Amniotic epithelial cell (primary cell): ENCODE data around the gene PSTPIP2.

Experiments
- DNase-seq: peaks from one replicate; pipeline ENCODE4 v3.0.0-alpha.2; 2010; ENCODE audit warnings: low read depth

Gene PSTPIP2, protein sequence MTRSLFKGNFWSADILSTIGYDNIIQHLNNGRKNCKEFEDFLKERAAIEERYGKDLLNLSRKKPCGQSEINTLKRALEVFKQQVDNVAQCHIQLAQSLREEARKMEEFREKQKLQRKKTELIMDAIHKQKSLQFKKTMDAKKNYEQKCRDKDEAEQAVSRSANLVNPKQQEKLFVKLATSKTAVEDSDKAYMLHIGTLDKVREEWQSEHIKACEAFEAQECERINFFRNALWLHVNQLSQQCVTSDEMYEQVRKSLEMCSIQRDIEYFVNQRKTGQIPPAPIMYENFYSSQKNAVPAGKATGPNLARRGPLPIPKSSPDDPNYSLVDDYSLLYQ

DNA sequence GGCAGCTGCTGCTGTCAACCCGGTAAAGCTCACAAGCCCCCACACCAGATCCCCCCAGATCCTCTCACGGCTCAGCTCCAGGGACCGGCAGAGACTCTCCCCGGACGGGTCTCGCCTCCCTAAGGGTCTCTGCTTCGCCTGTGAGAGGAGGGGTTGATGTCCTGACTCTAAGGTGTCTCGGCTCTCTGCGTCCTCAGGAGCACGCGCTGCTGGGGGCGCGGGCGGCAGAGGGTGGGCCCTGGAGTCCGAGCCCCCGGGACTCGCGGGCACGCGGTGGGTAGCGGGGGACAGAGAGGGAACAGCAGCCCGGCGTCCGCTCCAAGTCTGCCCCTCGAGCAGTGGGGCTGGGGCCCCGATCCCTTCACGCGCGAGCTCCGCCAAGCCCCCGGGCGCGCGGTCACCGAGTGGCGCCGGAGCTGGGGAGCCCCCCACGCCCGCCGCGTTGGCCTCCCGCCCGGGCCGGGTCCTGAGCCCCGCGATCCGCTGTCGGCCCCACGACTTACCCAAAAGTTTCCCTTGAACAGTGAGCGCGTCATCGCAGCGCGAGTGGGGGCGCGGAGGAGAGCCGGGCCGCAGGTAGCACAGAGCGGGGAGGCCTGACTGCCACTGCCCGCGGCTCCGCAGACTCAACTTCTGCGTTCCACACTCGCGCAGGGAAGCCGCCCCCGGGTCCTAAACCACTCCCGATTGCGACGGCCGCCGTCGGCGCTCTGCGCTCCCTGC is at the start of gene PSTPIP2:
PSTPIP2 (minus strand) TSS at position 608 of the 723 bp plus-strand sequence; CDS start at position 536, 72 bp downstream.
- DNase-seq = peak; percentile 61

DNA sequence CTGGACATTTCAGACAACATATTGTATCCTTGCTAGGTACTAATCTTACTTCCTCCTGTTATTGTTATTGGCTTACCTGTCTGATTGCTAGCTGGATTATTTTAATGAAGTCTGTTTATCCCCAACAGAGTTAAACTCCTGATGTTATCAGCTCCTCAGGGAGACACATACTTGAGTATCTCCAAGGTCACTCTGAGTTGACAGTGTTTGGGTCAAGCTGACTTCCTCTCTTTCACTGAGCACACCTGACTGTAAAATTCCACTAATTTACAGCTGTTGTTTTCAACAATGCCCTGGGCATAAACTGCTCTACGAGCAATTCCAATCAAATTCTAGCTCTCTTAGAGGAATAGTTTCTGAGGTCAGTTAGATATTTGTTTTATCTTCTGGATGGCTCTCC is 41.7 kb upstream of the PSTPIP2 start:
- no peak for DNase-seq

DNA sequence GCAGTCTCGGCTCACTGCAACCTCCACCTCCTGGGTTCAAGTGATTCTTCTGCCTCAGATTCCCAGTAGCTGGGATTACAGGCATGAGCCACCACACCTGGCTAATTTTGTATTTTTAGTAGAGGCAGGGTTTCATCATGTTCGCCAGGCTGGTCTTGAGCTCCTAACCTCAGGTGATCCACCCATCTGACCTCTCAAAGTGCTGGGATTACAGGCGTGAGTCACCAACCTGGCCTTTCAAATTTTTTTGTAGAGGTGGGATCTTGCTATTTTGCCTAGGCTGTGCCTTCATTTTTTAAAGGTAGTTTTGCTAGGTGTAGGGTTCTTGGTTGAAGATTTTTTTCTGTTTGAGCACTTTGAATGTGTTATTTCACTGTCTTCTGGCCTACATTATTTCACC is 38.3 kb upstream of the PSTPIP2 start:
- no peak for DNase-seq

DNA sequence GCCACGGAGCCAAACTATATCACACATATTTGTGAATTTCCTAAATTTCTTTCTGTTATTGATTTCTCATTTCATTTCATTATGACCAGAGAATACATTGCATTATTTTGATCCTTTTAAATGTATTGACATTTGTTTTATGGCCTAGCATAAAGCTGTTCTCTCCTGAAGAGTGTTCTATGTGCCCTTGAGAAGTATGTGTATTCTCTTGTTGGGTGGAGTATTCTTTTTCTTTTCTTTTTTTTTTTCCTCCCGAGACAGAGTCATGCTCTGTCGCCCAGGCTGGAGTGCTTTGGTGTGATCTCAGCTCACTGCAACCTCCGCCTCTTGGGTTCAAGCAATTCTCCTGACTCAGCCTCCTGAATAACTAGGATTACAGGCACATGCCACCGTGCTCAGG is 37.3 kb upstream of the PSTPIP2 start:
- no peak for DNase-seq

DNA sequence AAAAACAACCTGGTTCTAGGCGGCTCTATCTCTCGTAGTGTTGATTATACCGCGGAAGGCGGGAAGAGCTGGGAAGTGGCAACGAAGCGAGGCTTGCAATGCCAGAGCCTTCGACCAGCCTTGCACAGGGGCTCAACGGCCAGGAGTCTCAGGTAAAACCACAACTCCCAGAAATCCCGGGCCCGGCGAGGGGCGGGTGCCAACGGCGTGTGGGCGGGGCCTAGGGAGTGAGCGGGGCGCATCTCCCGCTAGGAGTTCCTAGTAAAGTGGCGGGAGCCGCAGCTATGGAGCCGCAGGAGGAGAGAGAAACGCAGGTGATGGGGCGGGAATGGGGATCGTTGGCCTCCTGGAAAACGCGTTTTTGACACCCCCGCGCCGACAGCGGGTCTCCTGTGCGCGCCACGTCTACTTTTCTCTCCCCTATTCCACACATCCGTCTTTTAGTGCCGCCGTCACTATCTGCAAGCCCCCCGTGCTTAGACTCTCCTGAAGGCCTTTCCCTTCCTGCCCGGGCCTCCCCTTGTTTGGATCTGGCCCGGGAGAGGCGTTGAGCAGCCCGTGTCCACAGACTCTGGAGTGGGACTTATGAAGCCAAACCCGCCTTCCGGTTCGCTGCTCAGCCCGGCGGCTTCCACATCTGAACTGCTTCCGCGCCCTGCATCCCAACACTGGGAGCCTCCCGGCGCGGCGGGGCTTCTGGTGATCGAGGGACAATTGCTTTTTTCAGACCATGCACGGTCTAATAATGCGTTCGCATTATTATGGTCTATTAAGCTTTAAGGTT is 32.3 kb upstream of the PSTPIP2 start, which contains the start of gene HAUS1:
HAUS1 (plus strand) TSS at position 258 of the 784 bp plus-strand sequence; CDS start at position 285, 27 bp downstream.
- DNase-seq = peak; percentile 74

DNA sequence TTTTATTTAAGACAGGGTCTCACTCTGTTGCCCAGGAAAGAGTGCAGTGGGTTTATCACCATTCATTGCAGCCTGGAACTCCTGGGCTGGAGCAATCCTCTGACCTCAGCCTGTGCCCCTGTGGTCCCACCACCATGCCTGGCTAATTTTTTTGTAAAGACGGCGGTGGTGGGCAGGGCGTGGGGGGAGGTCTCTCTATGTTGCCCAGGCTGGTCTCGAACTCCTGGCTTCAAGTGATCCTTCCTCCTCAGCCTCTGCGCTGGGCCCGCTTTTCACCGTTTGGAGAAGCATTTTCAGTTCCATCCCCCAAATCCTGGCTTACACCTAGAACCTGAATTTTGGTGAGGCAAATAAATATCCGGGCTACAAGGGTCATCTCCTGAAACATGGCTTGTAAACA is 27.4 kb upstream of the PSTPIP2 start:
- no peak for DNase-seq

DNA sequence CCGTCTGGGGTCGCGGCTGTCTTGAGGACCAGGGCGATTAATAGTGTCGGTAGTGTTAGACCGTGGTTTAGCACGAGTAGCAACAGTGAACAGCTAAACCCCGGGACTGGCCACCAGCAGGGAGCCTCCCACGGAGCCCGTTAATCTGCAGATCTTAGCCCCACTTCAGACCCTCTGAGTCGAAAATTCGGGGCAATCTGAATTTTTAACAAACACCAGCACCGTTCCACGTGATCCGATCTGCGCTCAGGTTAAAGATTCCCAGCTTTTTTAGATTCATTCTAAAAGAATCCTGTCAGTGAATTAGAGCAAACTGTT is 26.5 kb upstream of the PSTPIP2 start:
- no peak for DNase-seq

DNA sequence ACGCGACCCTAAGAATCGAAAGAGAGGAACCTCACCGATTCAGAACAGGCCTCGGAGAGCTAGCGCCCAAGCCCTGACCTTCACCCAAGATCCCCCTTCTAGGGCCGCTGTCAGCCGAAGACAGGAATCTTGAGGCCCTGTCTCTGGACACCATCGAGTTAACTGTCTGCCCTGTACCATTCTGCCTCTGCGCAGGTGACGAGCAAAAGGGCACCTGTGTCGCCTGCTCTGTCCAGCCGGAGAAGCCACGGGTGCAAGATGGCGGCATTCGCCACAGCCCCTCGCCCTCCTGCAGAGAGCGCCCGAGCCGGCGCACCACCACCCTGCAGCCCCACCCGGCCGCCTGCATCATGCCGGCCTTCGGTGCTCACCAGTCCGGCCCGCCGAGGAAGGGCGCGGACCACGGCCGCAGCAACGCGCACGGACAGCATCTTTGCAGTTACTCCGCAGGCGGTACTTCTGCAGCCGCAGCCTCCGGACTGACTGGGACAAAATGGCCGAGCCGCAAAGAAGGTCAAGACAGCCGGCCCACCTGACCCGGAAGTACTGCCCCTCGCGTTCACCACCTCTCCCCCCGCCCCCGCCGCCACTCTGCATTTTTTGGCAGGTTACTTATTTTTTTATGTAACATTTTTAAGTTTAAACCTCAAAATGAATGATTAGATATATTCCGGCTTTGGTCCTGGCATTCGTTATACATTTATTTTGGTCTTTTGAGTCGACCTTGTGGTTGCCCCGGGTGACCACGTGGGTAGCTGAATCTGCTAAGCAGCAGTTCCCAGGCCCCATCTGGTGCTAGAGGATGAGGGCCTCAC is 25.9 kb upstream of the PSTPIP2 start, which contains the start of gene ATP5F1A:
ATP5F1A (minus strand) TSS at position 496 of the 815 bp plus-strand sequence; CDS start at position 431, 65 bp downstream.
- peak; percentile 81 for DNase-seq

DNA sequence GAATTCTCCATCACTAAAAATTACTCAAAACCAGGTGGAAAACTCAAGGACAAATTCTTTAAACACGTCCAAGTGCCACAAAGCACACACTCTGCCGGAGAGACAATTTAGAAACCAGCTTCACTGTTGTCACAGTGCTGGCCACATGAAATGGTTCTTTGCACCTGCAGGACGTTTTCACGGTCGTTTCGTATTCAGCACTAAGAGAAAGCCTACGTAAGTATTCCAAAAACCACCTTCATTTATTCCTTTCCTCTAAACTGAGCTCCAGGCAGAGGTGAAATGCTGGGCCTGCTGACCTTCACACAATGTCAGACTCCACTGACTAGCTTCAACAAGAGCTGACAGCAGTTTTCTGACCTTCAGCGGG is 25.4 kb upstream of the PSTPIP2 start:
- DNase-seq = no peak

DNA sequence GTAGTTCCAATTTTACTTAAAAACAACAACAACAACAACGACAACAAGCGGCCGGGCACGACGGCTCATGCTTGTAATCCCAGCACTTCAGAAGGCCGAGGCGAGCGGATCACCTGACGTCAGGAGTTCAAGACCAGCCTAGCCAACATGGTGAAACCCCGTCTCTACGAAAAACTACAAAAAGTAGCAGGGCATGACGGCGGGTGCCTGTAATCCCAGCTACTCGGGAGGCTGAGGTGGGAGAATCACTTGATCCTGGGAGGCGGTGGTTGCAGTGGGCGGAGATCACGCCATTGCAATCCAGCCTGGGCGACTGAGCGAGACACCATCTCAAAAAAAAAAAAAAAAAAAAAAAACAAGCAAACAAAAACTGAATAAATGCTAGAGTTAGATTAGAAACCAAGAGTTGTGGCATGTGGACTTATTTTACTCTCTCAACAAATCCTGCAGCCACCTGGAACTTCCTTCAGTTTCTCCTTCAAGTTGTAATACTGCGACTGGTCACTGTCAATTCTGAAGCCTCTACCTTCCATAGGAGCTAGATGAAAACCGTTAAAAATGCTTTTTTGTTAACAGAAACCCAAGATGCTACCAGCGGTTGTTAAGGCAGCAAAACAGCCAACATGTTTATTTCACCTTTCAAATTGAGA is 24.7 kb upstream of the PSTPIP2 start:
- no peak for DNase-seq

DNA sequence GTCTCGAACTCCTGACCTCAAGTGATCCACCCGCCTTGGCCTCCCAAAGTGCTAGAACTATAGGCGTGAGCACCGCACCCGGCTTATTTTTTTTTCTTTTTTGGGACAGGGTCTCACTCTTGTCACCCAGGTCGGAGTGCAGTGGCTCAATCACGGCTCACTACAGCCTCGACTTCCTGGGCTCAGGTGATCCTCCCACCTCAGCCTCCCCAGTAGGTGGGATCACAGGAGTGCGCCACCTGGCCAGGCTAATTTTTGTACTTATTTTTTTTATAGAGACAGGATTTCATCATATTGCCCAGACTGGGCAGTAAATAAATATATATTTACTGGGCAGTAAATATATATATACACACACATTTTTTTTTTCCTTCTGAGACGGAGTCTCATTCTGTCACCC is 23.5 kb upstream of the PSTPIP2 start:
- DNase-seq = no peak

DNA sequence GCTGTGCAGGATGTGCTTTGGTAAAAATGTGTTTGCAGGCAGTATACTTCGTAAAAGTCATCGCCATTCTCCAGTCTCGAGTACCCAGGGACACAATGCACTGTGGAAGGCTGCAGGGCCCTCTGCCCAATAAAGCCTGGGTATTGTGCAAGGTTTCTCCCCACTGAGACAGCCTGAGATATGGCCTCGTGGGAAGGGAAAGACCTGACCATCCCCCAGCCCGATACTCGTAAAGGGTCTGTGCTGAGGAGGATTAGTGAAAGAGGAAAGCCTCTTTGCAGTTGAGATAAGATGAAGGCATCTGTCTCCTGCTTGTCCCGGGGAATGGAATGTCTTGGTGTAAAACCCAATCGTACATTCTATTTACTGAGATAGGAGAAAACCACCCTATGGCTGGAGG is 16.4 kb upstream of the PSTPIP2 start:
- DNase-seq = peak; percentile 96

DNA sequence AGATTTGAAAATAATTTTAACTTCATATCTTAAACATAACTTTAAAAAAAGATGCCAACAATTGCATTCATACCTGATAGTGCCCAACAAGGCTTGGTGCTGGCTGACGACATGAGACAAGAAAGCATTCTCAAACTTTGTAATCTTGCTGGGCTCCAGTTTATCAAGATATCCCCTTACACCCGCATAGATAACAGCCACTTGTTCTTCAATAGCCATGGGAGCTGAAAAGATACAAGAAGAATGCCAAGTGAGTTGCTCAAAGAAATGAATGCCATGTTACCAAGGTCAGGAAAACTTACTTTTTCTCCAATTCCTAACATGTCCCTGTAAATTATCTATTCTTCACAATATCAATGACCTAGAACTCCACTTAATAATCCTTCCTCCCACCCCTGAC is 12.4 kb upstream of the PSTPIP2 start:
- DNase-seq = no peak

DNA sequence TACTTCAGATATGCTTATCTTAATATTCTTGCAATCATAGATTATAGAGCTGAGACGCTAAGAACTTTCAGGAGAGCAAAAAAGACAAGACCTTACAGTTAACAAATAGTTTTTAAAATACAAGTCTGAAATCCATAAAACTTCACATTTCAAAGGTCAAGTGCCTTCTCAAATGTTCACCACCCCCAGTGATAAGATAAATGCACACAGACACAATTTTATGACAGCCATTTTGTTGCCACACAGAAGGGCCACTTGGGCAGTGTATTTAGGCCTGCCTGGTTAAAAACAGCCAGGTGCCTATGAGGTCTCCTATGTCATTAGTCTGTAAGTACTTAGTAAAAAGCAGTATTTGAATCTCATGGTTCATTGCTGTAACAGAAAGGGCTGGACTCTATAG is 8.1 kb upstream of the PSTPIP2 start:
- DNase-seq = no peak

DNA sequence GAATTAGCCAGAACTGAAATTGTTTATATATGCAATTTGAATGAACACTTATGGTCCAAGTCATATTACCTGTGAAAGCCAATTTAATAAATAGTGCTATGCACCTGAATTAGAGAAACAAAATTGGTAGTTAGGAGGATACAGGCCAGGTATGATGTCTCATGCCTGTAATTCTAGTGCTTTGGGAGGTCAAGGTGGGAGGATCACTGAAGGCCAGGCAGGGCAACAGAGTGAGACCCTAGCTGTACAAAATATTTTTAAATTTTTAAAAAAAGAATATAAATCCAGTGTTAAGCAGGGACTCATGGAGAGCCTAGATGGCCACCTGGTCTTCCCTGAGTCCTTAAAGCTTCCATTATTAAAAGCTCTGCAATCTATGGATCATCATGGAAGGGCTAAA is 7.3 kb upstream of the PSTPIP2 start:
- DNase-seq = no peak

DNA sequence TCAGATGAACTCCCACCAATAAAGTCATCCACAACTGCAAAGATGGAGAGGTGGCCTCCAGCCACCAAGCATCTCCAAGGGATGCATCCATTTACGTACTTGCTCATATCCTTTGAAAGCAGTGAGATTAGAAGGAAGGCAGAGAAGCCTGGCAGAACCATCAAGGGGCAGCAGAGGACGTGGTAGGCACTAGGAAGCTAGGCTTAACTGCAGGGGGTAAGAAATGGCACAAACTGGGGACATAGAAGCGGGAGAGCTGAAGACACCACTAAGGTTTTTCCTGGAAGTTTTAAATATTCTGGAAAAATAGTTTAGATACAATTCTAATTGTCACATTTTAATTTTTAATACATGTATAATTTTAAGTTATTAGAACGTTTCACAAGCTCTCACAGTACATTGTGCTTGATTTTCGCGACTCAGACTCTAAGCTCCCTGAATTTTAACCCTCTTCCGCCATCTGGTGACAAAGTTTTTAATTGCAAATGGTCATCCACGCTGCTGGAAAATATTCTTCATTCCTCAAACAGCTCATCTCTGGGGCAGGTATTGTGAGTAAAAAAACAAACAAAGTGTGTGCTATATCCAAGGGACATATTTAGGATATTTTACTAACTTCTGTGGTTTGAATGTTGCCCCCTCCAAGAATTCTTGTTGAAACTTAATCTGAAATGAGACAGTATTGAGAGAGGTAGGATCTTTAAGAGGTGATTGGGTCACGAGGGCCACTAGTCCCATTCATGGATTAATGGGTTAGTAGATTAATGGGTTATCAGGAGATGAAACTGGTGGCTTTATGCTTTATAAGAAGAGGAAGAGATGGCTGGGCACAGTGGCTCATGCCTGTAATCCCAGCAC is 1.6 kb upstream of the PSTPIP2 start:
- peak; percentile 65 for DNase-seq

DNA sequence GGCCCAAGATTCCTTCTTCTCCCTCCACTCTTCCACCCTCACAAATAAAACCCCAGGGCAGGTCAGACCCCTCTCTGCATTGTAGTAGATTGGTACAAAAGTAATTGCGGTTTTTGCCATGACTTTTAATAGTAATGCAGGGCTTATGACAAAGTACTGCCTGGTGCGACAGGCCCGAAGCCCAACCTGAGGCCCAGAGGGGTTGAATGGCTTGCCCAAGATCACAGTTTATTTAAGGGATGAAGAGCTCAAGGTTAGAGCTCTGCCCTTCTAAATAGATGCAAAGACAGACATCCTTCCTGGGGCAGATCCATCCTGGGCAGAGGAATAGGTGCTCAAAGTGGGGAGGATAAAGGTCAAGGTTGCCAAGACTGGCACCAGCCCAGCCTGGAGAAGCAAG is 899 bp upstream of the PSTPIP2 start:
- DNase-seq = no peak

DNA sequence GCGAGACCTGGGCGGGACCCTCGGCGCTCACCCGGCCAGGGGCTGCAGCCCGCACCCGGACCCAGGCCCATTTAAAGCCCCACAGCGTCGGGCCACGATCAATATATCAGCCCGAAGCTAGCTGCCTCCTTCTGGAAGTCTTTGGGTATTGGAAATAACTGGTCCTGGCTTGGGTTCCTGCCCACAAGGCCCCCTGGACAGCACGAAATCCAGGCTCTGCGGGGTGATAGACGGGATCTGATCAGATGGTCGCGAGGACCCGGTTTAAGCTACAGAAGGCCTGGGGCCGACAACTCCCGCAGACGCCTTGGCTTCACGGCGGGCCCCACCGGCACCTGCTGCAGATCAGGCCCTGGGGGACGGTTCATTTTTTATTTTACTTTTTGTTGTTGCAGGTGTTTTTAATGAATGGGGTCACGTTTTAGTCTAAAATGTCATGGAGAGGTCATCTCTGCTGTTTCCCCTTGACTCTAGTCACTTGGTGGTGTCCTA is 362 bp upstream of the PSTPIP2 start:
- DNase-seq = no peak

DNA sequence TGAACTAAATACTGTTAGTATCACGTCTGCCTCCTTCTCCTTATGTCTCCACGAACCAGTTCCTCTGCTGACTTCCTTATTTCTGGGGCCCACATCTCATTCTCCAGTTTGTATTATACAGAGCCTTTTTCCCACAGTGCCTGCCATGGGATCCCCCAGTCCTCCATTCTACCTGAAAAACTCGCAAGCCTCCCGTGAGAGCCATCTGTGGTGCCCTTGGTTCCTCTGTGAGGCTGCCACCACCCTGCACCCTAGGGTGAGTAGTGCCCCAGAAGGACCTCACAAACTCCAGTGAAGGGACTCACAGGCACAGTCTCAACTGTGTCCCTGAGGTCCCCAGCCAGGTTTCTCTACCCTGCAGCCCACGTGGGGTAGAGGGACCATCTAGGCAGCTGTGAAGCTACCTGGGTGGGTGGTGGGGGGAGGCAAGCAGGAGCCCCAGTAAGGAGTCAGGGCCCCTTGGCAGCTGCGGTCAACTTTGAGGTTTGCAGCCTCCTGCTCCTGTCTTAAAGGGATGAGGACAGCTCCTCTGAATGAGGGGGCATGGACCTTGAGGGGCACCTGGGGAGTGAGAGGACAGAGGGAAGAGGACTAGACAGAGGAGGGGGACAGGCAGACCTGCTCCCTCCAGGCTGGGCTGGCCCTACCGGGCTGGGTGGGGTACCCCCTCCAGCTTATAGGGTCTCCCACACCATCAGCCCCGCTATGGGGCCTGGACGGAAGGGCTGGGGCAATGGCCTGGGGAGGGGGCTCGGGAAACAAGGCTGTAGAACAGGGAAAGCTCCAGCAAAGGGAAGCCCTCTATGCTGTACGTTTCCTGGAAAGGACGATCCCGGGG is 1.0 kb downstream of the PSTPIP2 start:
- no peak for DNase-seq
